Panc1 (cell line): Measurements from ENCODE around the gene MPPED1. TPM values are rescaled to one million over a fixed set of nuclear protein-coding genes. Genes with fewer than 3 reads are reported as not detected.

ENCODE experiments used
- ATAC-seq: fragments of 200-7000 bp; cut with Tn5 transposase; 2 replicates; pipeline ENCODE4 v1.9.1; 2020; ENCODE audit warnings: mild to moderate bottlenecking, moderate library complexity
- BruUV-seq: library from RNA; stranded (reverse); fragments of 400-500 nt; replicated peaks from 2 replicates; lab custom pipeline; 2021; lab: Mats Ljungman, UMichigan
- CTCF ChIA-PET: fragments of 300-600 bp; sonication (Branson Sonifier 250); formaldehyde crosslinking; loops from one replicate; lab custom pipeline; 2022; ENCODE audit warnings: antibody characterized with exemption; lab: Charles Lee
- POLR2A ChIA-PET: fragments of 300-600 bp; sonication (Branson Sonifier 250); formaldehyde crosslinking; loops from one replicate; lab custom pipeline; 2022; ENCODE audit warnings: antibody characterized with exemption; lab: Charles Lee
- DNase-seq: peaks from one replicate; pipeline ENCODE4 v3.0.0-alpha.2; 2010; ENCODE audit warnings: low read depth, low spot score
- H3K27ac ChIP-seq: 2 replicates; pipeline ENCODE4 v1.5.1; 2011; ENCODE audit warnings: mild to moderate bottlenecking, low read length, inconsistent platforms
- H3K27me3 ChIP-seq: fragments of 200-500 bp; sonication (Bioruptor generic); 2 replicates; pipeline ENCODE4 v1.6.0; 2014; ENCODE audit warnings: low read length, inconsistent platforms; ENCODE audit not compliant: control insufficient read depth, insufficient read depth
- H3K36me3 ChIP-seq: fragments of 200-500 bp; sonication (Bioruptor generic); 2 replicates; pipeline ENCODE4 v1.5.1; 2014; ENCODE audit warnings: inconsistent platforms, mild to moderate bottlenecking, low read length, moderate library complexity; ENCODE audit not compliant: control insufficient read depth, insufficient read depth
- H3K4me1 ChIP-seq: 2 replicates; pipeline ENCODE4 v1.5.1; 2011; ENCODE audit warnings: inconsistent platforms, mild to moderate bottlenecking, low read length, moderate library complexity; ENCODE audit not compliant: control insufficient read depth, insufficient read depth
- H3K4me3 ChIP-seq, 2 experiments: 2 replicates each; pipeline ENCODE4 v1.5.1; 2011 to 2012; ENCODE audit warnings: low read depth in 2 of 2, low read length in 2 of 2, mild to moderate bottlenecking in 2 of 2, inconsistent platforms in 1 of 2, moderate library complexity in 1 of 2
- H3K9me3 ChIP-seq: fragments of 200-500 bp; sonication (Bioruptor generic); 2 replicates; pipeline ENCODE4 v1.5.1; 2014; ENCODE audit warnings: low read depth, mild to moderate bottlenecking, inconsistent platforms, low read length, moderate library complexity; ENCODE audit not compliant: control insufficient read depth, insufficient read depth
- POLR2AphosphoS5 ChIP-seq: IDR thresholded peaks from 2 replicates; pipeline ENCODE4 v1.6.1; 2012; ENCODE audit warnings: mild to moderate bottlenecking, low read depth, low read length, moderate library complexity
- SIN3A ChIP-seq: IDR thresholded peaks from 2 replicates; pipeline ENCODE4 v1.6.1; 2012; ENCODE audit warnings: low read depth, mild to moderate bottlenecking, low read length, moderate library complexity, borderline replicate concordance; ENCODE audit not compliant: insufficient read depth
- TCF7L2 ChIP-seq: IDR thresholded peaks from 2 replicates; pipeline ENCODE4 v1.6.1; 2011; ENCODE audit warnings: mild to moderate bottlenecking, low read depth, low read length, inconsistent platforms
- in situ Hi-C: cut with HindIII; loops from 2 replicates; pipeline ENCODE4 v1.10.0; 2016; ENCODE audit warnings: low sequenced_read_pairs, low pct_unique_long_range_greater_than_20kb
- intact Hi-C: fragments of 100-400 bp; cut with micrococcal nuclease; formaldehyde crosslinking; loops from one replicate; pipeline ENCODE4 v1.10.0; 2022; ENCODE audit not compliant: unreplicated experiment
- total RNA-seq: library from RNA; stranded (reverse); gene quantifications from one replicate; pipeline ENCODE4 v1.2.1, GENCODE V29; 2021; ENCODE audit not compliant: unreplicated experiment
- TF ChIP-seq, protein P1 (sequence below): fragments of 450-650 bp; IDR thresholded peaks from 2 replicates; pipeline ENCODE4 v1.5.1; 2017; ENCODE audit warnings: mild to moderate bottlenecking
- TF ChIP-seq, protein P2 (sequence below), 2 experiments: IDR thresholded peaks; 2 replicates each; pipeline ENCODE4 v1.6.1; 2011 to 2012; ENCODE audit warnings: low read depth in 2 of 2, control low read depth in 1 of 2, low read length in 1 of 2, mild to moderate bottlenecking in 1 of 2, moderate library complexity in 1 of 2; ENCODE audit not compliant: insufficient read depth in 1 of 2

MPPED1 gene
- total RNA-seq, 1 experiment from 2014 or later = not detected

DNA sequence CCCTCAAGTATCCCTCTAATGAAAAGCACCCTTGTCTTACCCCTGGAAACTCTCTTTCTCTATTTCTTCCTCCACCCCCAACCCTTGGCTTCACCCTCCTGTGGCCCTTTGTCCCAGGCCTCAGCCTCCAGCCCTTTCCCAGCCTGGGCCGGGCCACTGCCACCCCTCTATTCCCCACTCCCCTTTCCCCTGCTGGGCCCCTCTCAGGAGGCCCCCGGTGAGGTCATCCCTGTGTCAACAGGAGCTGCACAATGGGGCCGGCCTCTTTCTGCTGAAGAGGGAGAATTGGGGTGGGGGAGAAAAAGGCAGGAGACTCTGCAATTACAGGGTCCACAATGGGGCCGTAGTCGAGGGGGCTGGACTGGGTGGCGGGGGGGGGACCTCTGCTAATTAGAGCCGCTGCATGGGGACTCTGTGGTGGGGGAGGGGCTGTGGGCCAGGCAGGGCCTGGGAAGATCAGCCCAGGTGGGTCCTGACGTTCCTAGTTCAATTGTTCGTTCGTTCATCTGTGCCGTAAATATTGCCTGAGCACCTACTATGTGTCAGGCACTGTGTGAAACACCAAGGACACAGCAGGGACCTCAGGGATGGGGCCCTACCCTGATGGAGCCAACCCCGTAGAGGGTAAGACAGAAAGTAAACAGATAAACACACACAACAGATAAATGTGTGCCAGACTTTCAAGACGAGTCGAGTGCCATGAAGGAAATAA, 18.5 kb upstream of the MPPED1 start:
- Histone ChIP-seq H3K4me3 (no peak overlapping the region), H3K36me3 (no peaks in the 10 kb centered on the region), H3K27ac (no peak overlapping the region), H3K4me1 (no peaks in the 10 kb centered on the region), H3K9me3 (no peaks in the 10 kb centered on the region), H3K27me3 (no peaks in the 10 kb centered on the region)
- ATAC-seq (no peak), DNase-seq (no peak)
- in situ Hi-C loops = no loop called here
- intact Hi-C loops = no loop called here
- ChIA-PET CTCF (no interaction called here), POLR2A (no interaction called here)
- no TSS peak for BruUV-seq
- TF ChIP-seq, protein P1, sequence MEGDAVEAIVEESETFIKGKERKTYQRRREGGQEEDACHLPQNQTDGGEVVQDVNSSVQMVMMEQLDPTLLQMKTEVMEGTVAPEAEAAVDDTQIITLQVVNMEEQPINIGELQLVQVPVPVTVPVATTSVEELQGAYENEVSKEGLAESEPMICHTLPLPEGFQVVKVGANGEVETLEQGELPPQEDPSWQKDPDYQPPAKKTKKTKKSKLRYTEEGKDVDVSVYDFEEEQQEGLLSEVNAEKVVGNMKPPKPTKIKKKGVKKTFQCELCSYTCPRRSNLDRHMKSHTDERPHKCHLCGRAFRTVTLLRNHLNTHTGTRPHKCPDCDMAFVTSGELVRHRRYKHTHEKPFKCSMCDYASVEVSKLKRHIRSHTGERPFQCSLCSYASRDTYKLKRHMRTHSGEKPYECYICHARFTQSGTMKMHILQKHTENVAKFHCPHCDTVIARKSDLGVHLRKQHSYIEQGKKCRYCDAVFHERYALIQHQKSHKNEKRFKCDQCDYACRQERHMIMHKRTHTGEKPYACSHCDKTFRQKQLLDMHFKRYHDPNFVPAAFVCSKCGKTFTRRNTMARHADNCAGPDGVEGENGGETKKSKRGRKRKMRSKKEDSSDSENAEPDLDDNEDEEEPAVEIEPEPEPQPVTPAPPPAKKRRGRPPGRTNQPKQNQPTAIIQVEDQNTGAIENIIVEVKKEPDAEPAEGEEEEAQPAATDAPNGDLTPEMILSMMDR = no peak
- TF ChIP-seq, protein P2, sequence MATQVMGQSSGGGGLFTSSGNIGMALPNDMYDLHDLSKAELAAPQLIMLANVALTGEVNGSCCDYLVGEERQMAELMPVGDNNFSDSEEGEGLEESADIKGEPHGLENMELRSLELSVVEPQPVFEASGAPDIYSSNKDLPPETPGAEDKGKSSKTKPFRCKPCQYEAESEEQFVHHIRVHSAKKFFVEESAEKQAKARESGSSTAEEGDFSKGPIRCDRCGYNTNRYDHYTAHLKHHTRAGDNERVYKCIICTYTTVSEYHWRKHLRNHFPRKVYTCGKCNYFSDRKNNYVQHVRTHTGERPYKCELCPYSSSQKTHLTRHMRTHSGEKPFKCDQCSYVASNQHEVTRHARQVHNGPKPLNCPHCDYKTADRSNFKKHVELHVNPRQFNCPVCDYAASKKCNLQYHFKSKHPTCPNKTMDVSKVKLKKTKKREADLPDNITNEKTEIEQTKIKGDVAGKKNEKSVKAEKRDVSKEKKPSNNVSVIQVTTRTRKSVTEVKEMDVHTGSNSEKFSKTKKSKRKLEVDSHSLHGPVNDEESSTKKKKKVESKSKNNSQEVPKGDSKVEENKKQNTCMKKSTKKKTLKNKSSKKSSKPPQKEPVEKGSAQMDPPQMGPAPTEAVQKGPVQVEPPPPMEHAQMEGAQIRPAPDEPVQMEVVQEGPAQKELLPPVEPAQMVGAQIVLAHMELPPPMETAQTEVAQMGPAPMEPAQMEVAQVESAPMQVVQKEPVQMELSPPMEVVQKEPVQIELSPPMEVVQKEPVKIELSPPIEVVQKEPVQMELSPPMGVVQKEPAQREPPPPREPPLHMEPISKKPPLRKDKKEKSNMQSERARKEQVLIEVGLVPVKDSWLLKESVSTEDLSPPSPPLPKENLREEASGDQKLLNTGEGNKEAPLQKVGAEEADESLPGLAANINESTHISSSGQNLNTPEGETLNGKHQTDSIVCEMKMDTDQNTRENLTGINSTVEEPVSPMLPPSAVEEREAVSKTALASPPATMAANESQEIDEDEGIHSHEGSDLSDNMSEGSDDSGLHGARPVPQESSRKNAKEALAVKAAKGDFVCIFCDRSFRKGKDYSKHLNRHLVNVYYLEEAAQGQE (IDR thresholded peaks at IDR 0.05; ENCODE audit: insufficient read depth in 1 of 2, low read depth in 2 of 2, low read length in 1 of 2) = no peak

DNA sequence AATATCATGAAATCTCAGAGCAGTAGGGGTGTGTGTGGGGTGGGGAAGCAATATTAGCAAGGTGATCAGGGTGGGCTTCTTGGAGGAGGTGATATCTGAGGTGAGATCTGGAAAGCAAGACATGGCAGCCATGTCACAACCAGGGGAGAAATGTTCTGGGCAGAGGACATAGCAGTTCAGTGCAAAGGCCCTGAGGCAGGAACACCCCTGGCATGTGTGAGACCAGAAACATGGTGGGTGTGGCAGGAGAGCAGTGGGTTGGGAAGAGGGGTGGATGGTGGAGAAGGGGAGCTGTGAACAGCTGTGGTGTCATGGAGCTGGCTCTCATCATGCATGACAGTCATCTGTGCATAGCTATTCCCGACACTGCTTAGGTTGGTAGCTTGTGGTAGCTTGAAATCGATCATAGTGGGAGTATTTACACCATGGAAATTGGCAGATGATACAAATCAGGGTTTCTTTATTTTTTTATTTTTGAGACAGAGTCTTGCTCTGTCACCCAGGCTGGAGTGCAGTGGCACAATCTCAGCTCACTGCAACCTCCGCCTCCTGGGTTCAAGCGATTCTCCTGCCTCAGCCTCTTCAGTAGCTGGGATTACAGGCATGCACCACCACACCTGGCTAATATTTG, 17.9 kb upstream of the MPPED1 start:
- ChIA-PET CTCF (no interaction called here), POLR2A (no interaction called here)
- no peak for DNase-seq
- intact Hi-C loops (no loop called here), in situ Hi-C loops (no loop called here)
- no peak for ATAC-seq
- H3K36me3 ChIP-seq = no peaks in the 10 kb centered on the region
- H3K4me1 ChIP-seq = no peaks in the 10 kb centered on the region
- BruUV-seq = no TSS peak
- H3K27me3 ChIP-seq = no peaks in the 10 kb centered on the region
- no peaks in the 10 kb centered on the region for H3K9me3 ChIP-seq
- H3K4me3 ChIP-seq = no peak overlapping the region
- TF ChIP-seq, protein P1 = no peak
- TF ChIP-seq SIN3A (no peak), TCF7L2 (no peak), POLR2AphosphoS5 (no peak)
- TF ChIP-seq, protein P2 (IDR thresholded peaks at IDR 0.05; ENCODE audit: insufficient read depth in 1 of 2, low read depth in 2 of 2, low read length in 1 of 2) = no peak
- no peak overlapping the region for H3K27ac ChIP-seq
